Measurements from ENCODE around the gene PPM1L. TPM values are rescaled to one million over a fixed set of nuclear protein-coding genes. Genes with fewer than 3 reads are reported as not detected.

Gene PPM1L
- total RNA-seq, 1 donor, result 0.86 TPM

GRCh38 chr3:160948273-160948672 is 192.2 kb downstream of the PPM1L start:
- H3K4me3 ChIP-seq (ENCODE audit: low read depth, low read length), result no peak overlapping the region
- TF ChIP-seq CTCF (IDR thresholded peaks at IDR 0.05; ENCODE audit: insufficient read depth, low read depth, low read length), result no peak

GRCh38 chr3:160949460-160949859 is 193.4 kb downstream of the PPM1L start:
- DNase-seq (ENCODE audit: low read depth), result no peak
- H3K4me3 ChIP-seq (ENCODE audit: low read depth, low read length), result no peak overlapping the region
- TF ChIP-seq CTCF (IDR thresholded peaks at IDR 0.05; ENCODE audit: insufficient read depth, low read depth, low read length), result no peak

More at GRCh38 chr3:160948273-160948672, 192.2 kb downstream of the PPM1L start:
- no peak for DNase-seq (ENCODE audit: low read depth)

- no peak for TF ChIP-seq CTCF (IDR thresholded peaks at IDR 0.05; ENCODE audit: insufficient read depth, low read depth, low read length)
- no peak overlapping the region for H3K4me3 ChIP-seq (ENCODE audit: low read depth, low read length)
- no peak for DNase-seq (ENCODE audit: low read depth)
Measured at GRCh38 chr3:160950542-160950941, 194.5 kb downstream of the PPM1L start.

GRCh38 chr3:160950954-160951353 is 194.9 kb downstream of the PPM1L start:
- TF ChIP-seq CTCF (IDR thresholded peaks at IDR 0.05; ENCODE audit: insufficient read depth, low read depth, low read length), result no peak
- DNase-seq (ENCODE audit: low read depth), result no peak
- no peak overlapping the region for H3K4me3 ChIP-seq (ENCODE audit: low read depth, low read length)

GRCh38 chr3:160951642-160952487 is 195.8 kb downstream of the PPM1L start:
- DNase-seq (ENCODE audit: low read depth), result no peak
- no peak for TF ChIP-seq CTCF (IDR thresholded peaks at IDR 0.05; ENCODE audit: insufficient read depth, low read depth, low read length)
- H3K4me3 ChIP-seq (ENCODE audit: low read depth, low read length), result no peak overlapping the region

GRCh38 chr3:160953686-160954085 is 197.7 kb downstream of the PPM1L start:
- no peak overlapping the region for H3K4me3 ChIP-seq (ENCODE audit: low read depth, low read length)
- no peak for DNase-seq (ENCODE audit: low read depth)
- TF ChIP-seq CTCF (IDR thresholded peaks at IDR 0.05; ENCODE audit: insufficient read depth, low read depth, low read length), result no peak

Measured in fibroblast of villous mesenchyme (primary cell).